ENCODE data around the gene PPP1R37. TPM values are rescaled to one million over a fixed set of nuclear protein-coding genes. Genes with fewer than 3 reads are reported as not detected.

PPP1R37 gene
- polyA plus RNA-seq, 1 donor from 2014 or later: 53.7 TPM

GRCh38 chr19:45114116-45114515 lies 21.1 kb downstream of the PPP1R37 start:
- no peaks in the 10 kb centered on the region for H3K9me3 ChIP-seq (ENCODE audit: low read length)

GRCh38 chr19:45115809-45116615 lies 23.0 kb downstream of the PPP1R37 start:
- H3K79me2 ChIP-seq (replicated peaks; ENCODE audit: insufficient read depth, low read length): peaks cover 23% of the 10 kb centered on the region
- no peaks in the 10 kb centered on the region for H3K27me3 ChIP-seq (ENCODE audit: insufficient read depth, low read depth, low read length)
- H3K4me3 ChIP-seq (ENCODE audit: low read length): no peak overlapping the region
- no peaks in the 10 kb centered on the region for H3K9me3 ChIP-seq (ENCODE audit: low read length)
- H3K9me2 ChIP-seq (ENCODE audit: insufficient read depth, low read length): no peaks in the 10 kb centered on the region
- no peak overlapping the region for H3K4me2 ChIP-seq (ENCODE audit: low read length)
- H4K20me1 ChIP-seq (ENCODE audit: insufficient read depth): no peaks in the 10 kb centered on the region
- H2AFZ ChIP-seq (ENCODE audit: low read depth, low read length): no peak overlapping the region
- no peak overlapping the region for H3K9ac ChIP-seq (ENCODE audit: low read length)
- H3F3A ChIP-seq (ENCODE audit: insufficient read depth, low read length, poor library complexity, severe bottlenecking): no peaks in the 10 kb centered on the region
- H3K27ac ChIP-seq (ENCODE audit: low read length): no peak overlapping the region
- H3K36me3 ChIP-seq (ENCODE audit: insufficient read depth, low read length): no peaks in the 10 kb centered on the region
- TF ChIP-seq REST (IDR thresholded peaks at IDR 0.05; ENCODE audit: borderline replicate concordance) (no peak), EP300 (conservative IDR thresholded peaks at IDR 0.05; ENCODE audit: poor library complexity, severe bottlenecking) (no peak), POLR2AphosphoS5 (IDR thresholded peaks at IDR 0.05) (no peak), EZH2 (IDR thresholded peaks at IDR 0.05; ENCODE audit: borderline replicate concordance, insufficient read depth, low read length, poor library complexity, severe bottlenecking) (no peak), SMC3 (conservative IDR thresholded peaks at IDR 0.05; ENCODE audit: poor library complexity) (no peak), TAF1 (IDR thresholded peaks at IDR 0.05; ENCODE audit: low read depth) (no peak), MXI1 (conservative IDR thresholded peaks at IDR 0.05; ENCODE audit: poor library complexity, severe bottlenecking) (no peak), RAD21 (conservative IDR thresholded peaks at IDR 0.05) (no peak), CTCF (IDR thresholded peaks at IDR 0.05; ENCODE audit: poor library complexity, severe bottlenecking) (no peak)

More at GRCh38 chr19:45114116-45114515, 21.1 kb downstream of the PPP1R37 start:
- Histone ChIP-seq H2AFZ (ENCODE audit: low read depth, low read length) (no peak overlapping the region), H3K36me3 (ENCODE audit: insufficient read depth, low read length) (no peaks in the 10 kb centered on the region), H3K4me2 (ENCODE audit: low read length) (no peak overlapping the region), H3K27ac (ENCODE audit: low read length) (no peak overlapping the region), H3K9me2 (ENCODE audit: insufficient read depth, low read length) (no peaks in the 10 kb centered on the region), H3K27me3 (ENCODE audit: insufficient read depth, low read depth, low read length) (no peaks in the 10 kb centered on the region), H3K9ac (ENCODE audit: low read length) (no peak overlapping the region), H3F3A (ENCODE audit: insufficient read depth, low read length, poor library complexity, severe bottlenecking) (no peaks in the 10 kb centered on the region), H3K4me3 (ENCODE audit: low read length) (no peak overlapping the region), H4K20me1 (ENCODE audit: insufficient read depth) (no peaks in the 10 kb centered on the region), H3K79me2 (replicated peaks; ENCODE audit: insufficient read depth, low read length) (peaks cover 32% of the 10 kb centered on the region)
- no peak for TF ChIP-seq POLR2AphosphoS5 (IDR thresholded peaks at IDR 0.05)
